Right lobe of liver (tissue), 4 donors: ENCODE data around the gene LRAT.

Experiments used
- POLR2A ChIP-seq: fragments of 450-650 bp; IDR thresholded peaks from one replicate; pipeline ENCODE4 v1.6.1; 2017; ENCODE audit warnings: antibody characterized with exemption, mild to moderate bottlenecking
- TF ChIP-seq, protein P1 (sequence below), 4 donors: fragments of 200-600 bp in 3 of 4; fragments of 450-650 bp in 1 of 4; IDR thresholded peaks; one replicate each; pipeline versions ENCODE4 v1.5.1 to v1.8.0; 2016 to 2022; ENCODE audit warnings: antibody characterized with exemption in 4 of 4, mild to moderate bottlenecking in 2 of 4
- donor health status: DM: no; HTN: no; CAD: no.
- donor health status: DM: no; HTN: no; CAD: no.
- donor health status: DM: no; HTN: yes; CAD: no.

GRCh38 chr4:154720123-154720522 lies 23.7 kb upstream of the LRAT start:
- TF ChIP-seq, protein P1, sequence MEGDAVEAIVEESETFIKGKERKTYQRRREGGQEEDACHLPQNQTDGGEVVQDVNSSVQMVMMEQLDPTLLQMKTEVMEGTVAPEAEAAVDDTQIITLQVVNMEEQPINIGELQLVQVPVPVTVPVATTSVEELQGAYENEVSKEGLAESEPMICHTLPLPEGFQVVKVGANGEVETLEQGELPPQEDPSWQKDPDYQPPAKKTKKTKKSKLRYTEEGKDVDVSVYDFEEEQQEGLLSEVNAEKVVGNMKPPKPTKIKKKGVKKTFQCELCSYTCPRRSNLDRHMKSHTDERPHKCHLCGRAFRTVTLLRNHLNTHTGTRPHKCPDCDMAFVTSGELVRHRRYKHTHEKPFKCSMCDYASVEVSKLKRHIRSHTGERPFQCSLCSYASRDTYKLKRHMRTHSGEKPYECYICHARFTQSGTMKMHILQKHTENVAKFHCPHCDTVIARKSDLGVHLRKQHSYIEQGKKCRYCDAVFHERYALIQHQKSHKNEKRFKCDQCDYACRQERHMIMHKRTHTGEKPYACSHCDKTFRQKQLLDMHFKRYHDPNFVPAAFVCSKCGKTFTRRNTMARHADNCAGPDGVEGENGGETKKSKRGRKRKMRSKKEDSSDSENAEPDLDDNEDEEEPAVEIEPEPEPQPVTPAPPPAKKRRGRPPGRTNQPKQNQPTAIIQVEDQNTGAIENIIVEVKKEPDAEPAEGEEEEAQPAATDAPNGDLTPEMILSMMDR (IDR thresholded peaks at IDR 0.05), result no peak
- no peak for TF ChIP-seq POLR2A
